Measurements from ENCODE around the gene SFXN3. TPM values are rescaled to one million over a fixed set of nuclear protein-coding genes. Genes with fewer than 3 reads are reported as not detected.

SFXN3 gene
- polyA plus RNA-seq, 1 experiment = 77.8 TPM

- no peak for DNase-seq (ENCODE audit: low read depth, low spot score)
- ChIA-PET POLR2A (interaction anchor here (0.9 kb wide), 1 partner anchor 10 kb away, joined by 4 read pairs; no protein-coding TSS in a partner anchor), CTCF (interaction anchor here (4.4 to 17.3 kb wide), 2 partner anchors 11 to 89 kb away, joined by 45 to 414 read pairs; partner anchors contain the start of gene KAZALD1)
- TF ChIP-seq CTCF (IDR thresholded peaks at IDR 0.05; ENCODE audit: low read depth, low read length) = no peak
- H3K27ac ChIP-seq (ENCODE audit: low read depth, low read length) = no peak overlapping the region
- no peaks in the 10 kb centered on the region for H3K9me3 ChIP-seq (ENCODE audit: control insufficient read depth, insufficient read depth, low read length)
- peaks cover 11% of the 10 kb centered on the region for H3K27me3 ChIP-seq (ENCODE audit: control insufficient read depth, insufficient read depth, low read length)
- no peak overlapping the region for H3K4me3 ChIP-seq (ENCODE audit: low read depth, low read length)
Observed at GRCh38 chr10:101053516-101053915, 22.5 kb downstream of the SFXN3 start.

- H3K27ac ChIP-seq (ENCODE audit: low read depth, low read length) = no peak overlapping the region
- no peak for TF ChIP-seq CTCF (IDR thresholded peaks at IDR 0.05; ENCODE audit: low read depth, low read length)
- H3K9me3 ChIP-seq (ENCODE audit: control insufficient read depth, insufficient read depth, low read length) = no peaks in the 10 kb centered on the region
- DNase-seq (ENCODE audit: low read depth, low spot score) = no peak
- POLR2A ChIA-PET = interaction anchor here (0.9 kb wide), 1 partner anchor 11 kb away, joined by 4 read pairs; no protein-coding TSS in a partner anchor
- CTCF ChIA-PET = interaction anchor here (17.3 kb wide), 1 partner anchor 10 kb away, joined by 414 read pairs; the partner anchor contains the start of gene KAZALD1
- peaks cover 6% of the 10 kb centered on the region for H3K27me3 ChIP-seq (ENCODE audit: control insufficient read depth, insufficient read depth, low read length)
- H3K4me3 ChIP-seq (ENCODE audit: low read depth, low read length) = no peak overlapping the region
Observed at GRCh38 chr10:101054351-101054750, 23.3 kb downstream of the SFXN3 start.

GRCh38 chr10:101054876-101055275 is 23.8 kb downstream of the SFXN3 start:
- Histone ChIP-seq H3K27ac (ENCODE audit: low read depth, low read length) (no peak overlapping the region), H3K27me3 (ENCODE audit: control insufficient read depth, insufficient read depth, low read length) (peaks cover 3% of the 10 kb centered on the region), H3K4me3 (ENCODE audit: low read depth, low read length) (no peak overlapping the region), H3K9me3 (ENCODE audit: control insufficient read depth, insufficient read depth, low read length) (no peaks in the 10 kb centered on the region)
- CTCF ChIA-PET = interaction anchor here (1.0 to 1.3 kb wide), 3 partner anchors 12 to 62 kb away, joined by 3 to 7 read pairs (median 3); no protein-coding TSS in a partner anchor
- POLR2A ChIA-PET = no interaction called here
- DNase-seq (ENCODE audit: low read depth, low spot score) = no peak
- no peak for TF ChIP-seq CTCF (IDR thresholded peaks at IDR 0.05; ENCODE audit: low read depth, low read length)

- H3K27ac ChIP-seq (ENCODE audit: low read depth, low read length) = no peak overlapping the region
- no peak for DNase-seq (ENCODE audit: low read depth, low spot score)
- no peaks in the 10 kb centered on the region for H3K27me3 ChIP-seq (ENCODE audit: control insufficient read depth, insufficient read depth, low read length)
- H3K4me3 ChIP-seq (ENCODE audit: low read depth, low read length) = no peak overlapping the region
- no peak for TF ChIP-seq CTCF (IDR thresholded peaks at IDR 0.05; ENCODE audit: low read depth, low read length)
- POLR2A ChIA-PET = no interaction called here
- CTCF ChIA-PET = interaction anchor here (0.6 to 1.3 kb wide), 4 partner anchors 11 to 63 kb away, joined by 3 to 8 read pairs (median 5); no protein-coding TSS in a partner anchor
- H3K9me3 ChIP-seq (ENCODE audit: control insufficient read depth, insufficient read depth, low read length) = no peaks in the 10 kb centered on the region
Observed at GRCh38 chr10:101055411-101055810, 24.4 kb downstream of the SFXN3 start.

GRCh38 chr10:101056365-101057151 is 25.5 kb downstream of the SFXN3 start:
- CTCF ChIA-PET = interaction anchor here (1.3 to 16.2 kb wide), 2 partner anchors 10 to 11 kb away, joined by 7 to 414 read pairs; no protein-coding TSS in a partner anchor
- H3K27me3 ChIP-seq (ENCODE audit: control insufficient read depth, insufficient read depth, low read length) = no peaks in the 10 kb centered on the region
- DNase-seq (ENCODE audit: low read depth, low spot score) = no peak
- H3K9me3 ChIP-seq (ENCODE audit: control insufficient read depth, insufficient read depth, low read length) = no peaks in the 10 kb centered on the region; the same call in 1 of the 2 replicates
- no peak overlapping the region for H3K27ac ChIP-seq (ENCODE audit: low read depth, low read length)
- POLR2A ChIA-PET = no interaction called here
- H3K4me3 ChIP-seq (ENCODE audit: low read depth, low read length) = no peak overlapping the region
- TF ChIP-seq CTCF (IDR thresholded peaks at IDR 0.05; ENCODE audit: low read depth, low read length) = no peak
